Natural killer cell (primary cell): Measurements from ENCODE around the gene FARP1. TPM values are rescaled to one million over a fixed set of nuclear protein-coding genes. Genes with fewer than 3 reads are reported as not detected.

Experiments used
- ATAC-seq, 3 donors: fragments of 150-1000 bp in 2 of 3; fragments of 200-7000 bp in 1 of 3; cut with Tn5 transposase; 1 replicate in 1 of 3; 2 replicates in 2 of 3; pipeline ENCODE4 v1.10.0; 2021; ENCODE audit warnings: mild to moderate bottlenecking in 2 of 3, moderate library complexity in 2 of 3
- DNase-seq, 2 donors: peaks; one replicate each; pipeline versions ENCODE4 v3.0.0 to v3.0.0-alpha.2; 2013 to 2021; ENCODE audit warnings: mixed read lengths in 1 of 2
- H3K27ac ChIP-seq: one replicate; pipeline ENCODE4 v1.5.1; 2013; ENCODE audit warnings: mild to moderate bottlenecking, low read length
- H3K27me3 ChIP-seq: one replicate; pipeline ENCODE4 v1.6.1; 2013; ENCODE audit warnings: low read length; ENCODE audit not compliant: control insufficient read depth, insufficient read depth
- H3K36me3 ChIP-seq: one replicate; pipeline ENCODE4 v1.6.1; 2013; ENCODE audit warnings: low read length; ENCODE audit not compliant: control insufficient read depth, insufficient read depth
- H3K4me1 ChIP-seq: one replicate; pipeline ENCODE4 v1.6.1; 2013; ENCODE audit warnings: low read length; ENCODE audit not compliant: control insufficient read depth, insufficient read depth
- H3K4me3 ChIP-seq: one replicate; pipeline ENCODE4 v1.5.1; 2013; ENCODE audit warnings: low read length
- H3K9me3 ChIP-seq: one replicate; pipeline ENCODE4 v1.6.1; 2013; ENCODE audit warnings: low read length; ENCODE audit not compliant: control insufficient read depth, insufficient read depth
- H3K27ac Mint-ChIP-seq, 2 donors: one replicate each; pipeline ENCODE4 v1.8.0; 2022; ENCODE audit warnings: mild to moderate bottlenecking in 2 of 2, mixed read lengths in 2 of 2, moderate library complexity in 1 of 2
- H3K27me3 Mint-ChIP-seq, 2 donors: one replicate each; pipeline ENCODE4 v1.8.0; 2022; ENCODE audit warnings: low read depth in 2 of 2, mixed read lengths in 2 of 2
- H3K36me3 Mint-ChIP-seq: one replicate; pipeline ENCODE4 v1.8.0; 2022; ENCODE audit warnings: mixed read lengths
- H3K4me1 Mint-ChIP-seq, 2 donors: one replicate each; pipeline ENCODE4 v1.8.0; 2022; ENCODE audit warnings: mixed read lengths in 2 of 2
- H3K4me3 Mint-ChIP-seq: one replicate; pipeline ENCODE4 v1.8.0; 2022; ENCODE audit warnings: mild to moderate bottlenecking, moderate library complexity, mixed read lengths
- H3K9me3 Mint-ChIP-seq, 2 donors: one replicate each; pipeline ENCODE4 v1.8.0; 2022; ENCODE audit warnings: mixed read lengths in 2 of 2
- WGBS: methylation state at CpG from one replicate; pipeline ENCODE4 v1.1.7; 2013; ENCODE audit warnings: missing lambda C conversion rate; ENCODE audit not compliant: insufficient coverage; 5-methylcytosine and 5-hydroxymethylcytosine counted together
- intact Hi-C: fragments of 100-400 bp; cut with micrococcal nuclease; formaldehyde crosslinking; loops from one replicate; pipeline ENCODE4 v1.14.2; 2022
- total RNA-seq, 4 donors: library from RNA; stranded (reverse); fragments of 120-200 nt in 1 of 4; gene quantifications; one replicate each; pipeline versions ENCODE4 v1.2.3 to v1.2.4, GENCODE V29; 2013 to 2022
- TF ChIP-seq, protein P1 (sequence below): fragments of 200-600 bp; IDR thresholded peaks from one replicate; pipeline ENCODE4 v1.8.0; 2022; ENCODE audit warnings: antibody characterized with exemption

FARP1 gene
- total RNA-seq, 3 donors from 2014 or later (not counting 1 experiment from before 2014, with no cell fraction given): 0.71 to 1.2 (median 1.1) TPM

DNA sequence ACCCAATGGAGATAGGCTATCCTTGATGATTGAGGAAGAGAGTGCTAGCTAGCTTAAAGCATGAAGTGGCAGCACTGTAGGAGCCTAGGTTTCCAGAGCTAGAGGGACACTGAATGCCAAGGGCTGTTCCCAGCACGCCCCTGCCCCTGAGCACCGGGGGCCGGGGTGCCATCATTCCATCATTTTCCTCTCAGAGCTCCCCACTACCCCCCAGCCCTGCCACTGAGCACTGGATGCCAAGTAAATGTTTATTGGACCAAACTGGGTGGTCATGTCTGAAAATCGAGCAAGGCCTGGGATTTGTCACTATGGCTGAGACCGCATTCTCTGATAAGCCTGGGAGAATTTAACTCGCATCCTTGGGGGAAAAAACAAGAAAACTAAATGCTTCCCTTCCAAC, 291.2 kb downstream of the FARP1 start:
- ATAC-seq (no peak), DNase-seq (no peak)
- Mint-ChIP-seq H3K36me3 (no peaks in the 10 kb centered on the region), H3K27ac (no peak overlapping the region), H3K9me3 (no peaks in the 10 kb centered on the region), H3K27me3 (peaks cover 0 to 6% of the 10 kb centered on the region in 2 donors), H3K4me3 (no peak overlapping the region), H3K4me1 (no peaks in the 10 kb centered on the region)
- intact Hi-C loops: no loop called here
- H3K4me3 ChIP-seq: no peak overlapping the region
- no peaks in the 10 kb centered on the region for H3K27me3 ChIP-seq
- no peaks in the 10 kb centered on the region for H3K4me1 ChIP-seq
- H3K36me3 ChIP-seq: no peaks in the 10 kb centered on the region
- H3K9me3 ChIP-seq: no peaks in the 10 kb centered on the region
- TF ChIP-seq, protein P1, sequence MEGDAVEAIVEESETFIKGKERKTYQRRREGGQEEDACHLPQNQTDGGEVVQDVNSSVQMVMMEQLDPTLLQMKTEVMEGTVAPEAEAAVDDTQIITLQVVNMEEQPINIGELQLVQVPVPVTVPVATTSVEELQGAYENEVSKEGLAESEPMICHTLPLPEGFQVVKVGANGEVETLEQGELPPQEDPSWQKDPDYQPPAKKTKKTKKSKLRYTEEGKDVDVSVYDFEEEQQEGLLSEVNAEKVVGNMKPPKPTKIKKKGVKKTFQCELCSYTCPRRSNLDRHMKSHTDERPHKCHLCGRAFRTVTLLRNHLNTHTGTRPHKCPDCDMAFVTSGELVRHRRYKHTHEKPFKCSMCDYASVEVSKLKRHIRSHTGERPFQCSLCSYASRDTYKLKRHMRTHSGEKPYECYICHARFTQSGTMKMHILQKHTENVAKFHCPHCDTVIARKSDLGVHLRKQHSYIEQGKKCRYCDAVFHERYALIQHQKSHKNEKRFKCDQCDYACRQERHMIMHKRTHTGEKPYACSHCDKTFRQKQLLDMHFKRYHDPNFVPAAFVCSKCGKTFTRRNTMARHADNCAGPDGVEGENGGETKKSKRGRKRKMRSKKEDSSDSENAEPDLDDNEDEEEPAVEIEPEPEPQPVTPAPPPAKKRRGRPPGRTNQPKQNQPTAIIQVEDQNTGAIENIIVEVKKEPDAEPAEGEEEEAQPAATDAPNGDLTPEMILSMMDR: no peak
- H3K27ac ChIP-seq: no peak overlapping the region
- 89% methylated on average over 5 of the region's 6 CpGs for WGBS

- H3K4me1 Mint-ChIP-seq: no peaks in the 10 kb centered on the region
- no peaks in the 10 kb centered on the region for H3K36me3 ChIP-seq
- WGBS: 94% methylated on average over 11 of the region's 11 CpGs
- H3K4me3 ChIP-seq: no peak overlapping the region
- H3K27me3 Mint-ChIP-seq: peaks cover 0 to 2% of the 10 kb centered on the region in 2 donors
- H3K9me3 Mint-ChIP-seq: no peaks in the 10 kb centered on the region
- no peaks in the 10 kb centered on the region for H3K36me3 Mint-ChIP-seq
- H3K4me1 ChIP-seq: no peaks in the 10 kb centered on the region
- no peak overlapping the region for H3K27ac Mint-ChIP-seq
- no peak overlapping the region for H3K27ac ChIP-seq
- no peaks in the 10 kb centered on the region for H3K9me3 ChIP-seq
- no peaks in the 10 kb centered on the region for H3K27me3 ChIP-seq
- ATAC-seq: no peak
- H3K4me3 Mint-ChIP-seq: no peak overlapping the region
- TF ChIP-seq, protein P1: no peak
- intact Hi-C loops: no loop called here
- no peak for DNase-seq
Observed at GRCh38 chr13:98435376-98435775, 292.5 kb downstream of the FARP1 start.

GRCh38 chr13:98436233-98436910, 293.5 kb downstream of the FARP1 start:
- ATAC-seq (no peak), DNase-seq (no peak)
- Histone ChIP-seq H3K27me3 (no peaks in the 10 kb centered on the region), H3K27ac (no peak overlapping the region), H3K36me3 (no peaks in the 10 kb centered on the region), H3K9me3 (no peaks in the 10 kb centered on the region), H3K4me3 (no peak overlapping the region), H3K4me1 (no peaks in the 10 kb centered on the region)
- H3K27ac Mint-ChIP-seq: no peak overlapping the region
- H3K4me1 Mint-ChIP-seq: no peaks in the 10 kb centered on the region
- no peaks in the 10 kb centered on the region for H3K9me3 Mint-ChIP-seq
- TF ChIP-seq, protein P1: no peak
- intact Hi-C loops: no loop called here
- peaks cover 0 to 2% of the 10 kb centered on the region in 2 donors for H3K27me3 Mint-ChIP-seq
- no peaks in the 10 kb centered on the region for H3K36me3 Mint-ChIP-seq
- 76% methylated on average over 12 of the region's 12 CpGs for WGBS
- H3K4me3 Mint-ChIP-seq: no peak overlapping the region
